CD4-positive, alpha-beta T cell treated with Interleukin-1 beta for 1 hour (primary cell): ENCODE results near the gene NEK11.
"Not testable (repeated sequence)": the region's sequence is repeated elsewhere in the genome, so short reads cannot be mapped to it uniquely, and the experiment has no call there.

Experiments used
- DNase-seq, 2 donors: peaks; one replicate each; pipeline ENCODE4 v3.0.0-alpha.2; 2020 to 2022

NEK11 gene

DNA sequence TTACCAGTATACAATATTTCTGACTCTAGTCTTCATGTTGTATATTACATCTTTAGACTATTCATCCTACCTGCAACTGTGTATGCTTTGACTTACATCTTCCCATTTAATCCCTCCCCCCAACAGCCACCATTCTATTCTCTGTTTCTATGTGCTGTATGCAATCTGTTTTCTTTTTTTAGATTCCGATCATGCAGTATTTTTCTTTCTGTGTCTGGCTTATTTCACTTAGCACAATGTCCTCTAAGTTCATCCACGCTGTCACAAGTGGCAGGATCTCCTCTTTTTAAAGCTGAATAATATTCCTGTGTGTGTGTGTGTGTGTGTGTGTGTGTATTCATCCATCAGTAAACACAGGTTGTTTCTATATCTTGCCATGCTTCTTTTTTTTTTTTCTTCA lies 288.5 kb downstream of the NEK11 start:
- DNase-seq: no peak

DNA sequence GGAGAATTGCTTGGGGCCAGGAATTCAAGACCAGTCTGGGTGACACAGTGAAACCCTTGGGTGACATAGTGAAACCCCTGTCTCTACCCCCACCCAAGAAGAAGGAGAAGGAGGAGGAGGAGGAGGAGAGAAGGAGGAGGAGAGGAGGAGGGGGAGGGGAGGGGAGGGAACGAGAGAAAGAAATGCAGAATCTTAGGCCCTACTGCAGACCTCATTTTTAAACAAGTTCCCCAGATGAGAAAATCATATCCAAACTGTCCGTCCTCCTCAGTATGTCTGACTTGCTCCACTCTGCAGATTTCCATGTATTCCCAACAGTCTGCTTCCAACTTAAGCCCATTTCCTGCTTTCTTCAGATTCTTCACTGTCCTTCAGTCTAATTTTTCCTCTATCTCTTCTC lies 291.0 kb downstream of the NEK11 start:
- DNase-seq: no peak

GRCh38 chr3:131323014-131323413 lies 296.3 kb downstream of the NEK11 start:
- no peak for DNase-seq

GRCh38 chr3:131323792-131324191 lies 297.1 kb downstream of the NEK11 start:
- no peak for DNase-seq

DNA sequence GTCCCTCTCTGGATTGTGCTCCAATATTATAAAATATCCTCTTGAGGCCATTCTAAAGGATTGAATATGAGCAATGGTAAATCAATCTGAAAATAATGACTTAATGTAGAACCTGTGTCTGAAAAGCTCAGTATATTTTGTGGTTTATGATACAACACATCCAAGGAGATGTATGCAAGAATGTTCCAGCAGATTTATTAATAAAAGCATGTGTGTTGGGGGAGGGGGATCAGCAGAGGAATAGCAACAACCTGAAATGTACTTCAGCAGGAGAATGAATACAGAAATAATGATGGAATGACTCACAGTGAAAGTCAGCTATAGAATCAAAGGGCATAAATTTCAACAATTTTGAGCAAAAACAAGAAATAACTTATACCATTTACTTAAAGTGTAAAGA lies 298.2 kb downstream of the NEK11 start:
- DNase-seq: no peak

DNA sequence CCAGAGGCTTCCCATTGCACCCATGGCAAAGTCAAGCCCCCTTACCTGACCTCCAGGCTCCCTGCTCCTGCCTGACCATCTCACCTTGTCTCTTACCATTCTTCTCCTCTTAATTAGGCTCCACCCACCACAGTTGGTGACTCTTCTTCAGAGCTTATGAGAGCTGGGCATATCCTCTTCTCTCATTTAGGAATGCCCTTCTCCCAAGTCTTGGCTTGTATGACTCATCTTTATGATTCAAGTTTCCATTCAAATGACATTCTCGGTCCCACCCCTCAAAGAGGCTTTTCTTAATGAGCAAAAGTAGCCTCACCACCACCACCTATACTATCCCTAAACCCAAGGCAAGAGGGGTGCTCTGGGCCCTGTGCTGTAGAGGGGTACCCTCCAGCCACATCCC lies 299.6 kb downstream of the NEK11 start:
- no peak for DNase-seq

- DNase-seq: no peak
Measured at GRCh38 chr3:131328721-131329120, 302.0 kb downstream of the NEK11 start.

- no peak for DNase-seq
Measured at GRCh38 chr3:131329774-131330173, 303.1 kb downstream of the NEK11 start.

GRCh38 chr3:131331456-131332085 lies 304.9 kb downstream of the NEK11 start:
- not testable (repeated sequence) for DNase-seq

DNA sequence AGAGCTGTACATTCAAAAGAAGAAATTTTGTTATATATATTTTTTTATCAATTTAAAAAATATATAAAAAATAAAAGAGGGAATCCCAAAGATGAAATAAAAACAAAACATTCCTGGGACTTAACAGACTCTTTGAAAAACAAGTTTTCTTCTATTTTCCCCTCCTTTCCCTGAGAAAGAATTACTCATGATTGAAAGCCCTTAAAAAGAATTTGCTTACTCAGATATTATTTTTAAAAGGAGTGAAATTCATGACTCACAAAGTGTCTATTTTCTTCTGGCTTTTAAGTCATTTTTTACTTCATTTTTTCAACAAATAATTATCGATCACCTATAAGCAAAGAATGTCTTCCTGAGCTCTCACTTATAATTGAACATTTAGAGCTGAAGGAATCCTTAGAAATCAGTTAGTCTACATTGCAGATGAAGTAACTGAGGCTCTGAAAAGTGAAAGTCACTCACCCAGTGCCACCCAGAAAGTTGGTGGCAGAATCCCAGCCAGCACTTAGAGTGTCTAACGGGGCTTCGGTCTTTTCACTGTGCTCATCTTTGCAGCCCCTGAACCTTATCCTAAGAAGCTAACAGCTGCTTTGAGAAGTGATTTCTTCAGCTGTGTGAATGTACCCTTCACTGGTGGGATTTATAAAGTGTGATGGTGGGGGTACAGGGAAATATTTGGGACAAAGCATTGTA lies 312.4 kb downstream of the NEK11 start:
- no peak for DNase-seq

- DNase-seq: no peak
Measured at GRCh38 chr3:131341761-131342160, 315.1 kb downstream of the NEK11 start.

DNA sequence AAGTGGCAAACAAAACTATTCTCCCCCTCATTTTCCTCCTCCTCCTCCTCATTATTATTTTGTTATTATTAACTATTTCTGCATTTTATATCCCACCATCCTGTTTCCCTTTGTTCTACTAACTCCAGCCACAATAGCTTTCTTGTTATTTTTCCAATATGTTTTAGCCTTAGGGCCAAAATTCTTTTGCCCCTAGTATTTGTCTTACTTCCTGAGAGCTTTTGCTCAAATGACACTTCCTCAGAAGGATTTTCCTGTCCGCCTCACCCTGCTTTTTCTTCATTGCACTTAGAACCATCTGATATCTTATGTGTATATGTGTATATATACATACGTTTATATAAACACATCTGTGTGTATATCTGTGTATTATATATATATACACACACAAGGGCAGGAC lies 322.2 kb downstream of the NEK11 start:
- no peak for DNase-seq

- DNase-seq: no peak
Measured at GRCh38 chr3:131349454-131349853, 322.8 kb downstream of the NEK11 start.

DNA sequence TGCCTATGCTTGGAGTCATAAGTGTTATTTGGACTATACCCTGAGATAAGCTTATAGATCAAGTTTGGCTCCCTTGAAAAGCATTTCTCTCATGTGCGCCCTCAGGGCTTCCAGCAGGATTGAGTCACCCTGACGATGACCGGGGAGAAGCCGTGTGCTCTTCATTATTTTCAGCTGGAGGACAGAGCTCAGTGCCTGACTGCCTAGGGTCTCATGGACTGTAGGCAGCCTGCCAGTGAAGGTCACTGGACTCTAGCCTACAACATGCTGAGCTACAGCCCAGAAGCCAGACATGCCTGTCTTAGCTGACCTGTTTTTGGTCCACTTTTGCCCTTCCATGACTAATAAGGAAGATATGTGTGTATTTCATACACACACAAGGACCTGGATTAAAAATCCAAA lies 323.3 kb downstream of the NEK11 start:
- no peak for DNase-seq

DNA sequence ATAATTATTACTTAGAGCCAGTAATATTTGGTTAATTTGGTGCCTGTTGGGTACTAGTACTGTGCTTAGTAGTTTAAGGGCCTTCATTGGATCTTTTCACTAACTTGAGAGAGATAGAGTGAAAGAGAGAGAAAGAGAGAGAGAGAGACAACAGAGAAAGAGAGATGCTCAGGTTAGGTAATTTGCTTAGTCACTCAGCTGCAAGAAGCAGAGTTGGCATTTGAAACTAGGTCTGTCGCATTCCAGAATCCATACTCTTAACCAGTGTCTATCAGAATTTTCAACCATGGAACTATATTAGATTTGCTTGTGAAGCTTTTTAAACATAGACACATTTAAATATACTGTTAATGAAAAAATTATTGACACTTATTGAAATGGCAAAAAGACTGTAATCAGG lies 323.8 kb downstream of the NEK11 start:
- DNase-seq: no peak

DNA sequence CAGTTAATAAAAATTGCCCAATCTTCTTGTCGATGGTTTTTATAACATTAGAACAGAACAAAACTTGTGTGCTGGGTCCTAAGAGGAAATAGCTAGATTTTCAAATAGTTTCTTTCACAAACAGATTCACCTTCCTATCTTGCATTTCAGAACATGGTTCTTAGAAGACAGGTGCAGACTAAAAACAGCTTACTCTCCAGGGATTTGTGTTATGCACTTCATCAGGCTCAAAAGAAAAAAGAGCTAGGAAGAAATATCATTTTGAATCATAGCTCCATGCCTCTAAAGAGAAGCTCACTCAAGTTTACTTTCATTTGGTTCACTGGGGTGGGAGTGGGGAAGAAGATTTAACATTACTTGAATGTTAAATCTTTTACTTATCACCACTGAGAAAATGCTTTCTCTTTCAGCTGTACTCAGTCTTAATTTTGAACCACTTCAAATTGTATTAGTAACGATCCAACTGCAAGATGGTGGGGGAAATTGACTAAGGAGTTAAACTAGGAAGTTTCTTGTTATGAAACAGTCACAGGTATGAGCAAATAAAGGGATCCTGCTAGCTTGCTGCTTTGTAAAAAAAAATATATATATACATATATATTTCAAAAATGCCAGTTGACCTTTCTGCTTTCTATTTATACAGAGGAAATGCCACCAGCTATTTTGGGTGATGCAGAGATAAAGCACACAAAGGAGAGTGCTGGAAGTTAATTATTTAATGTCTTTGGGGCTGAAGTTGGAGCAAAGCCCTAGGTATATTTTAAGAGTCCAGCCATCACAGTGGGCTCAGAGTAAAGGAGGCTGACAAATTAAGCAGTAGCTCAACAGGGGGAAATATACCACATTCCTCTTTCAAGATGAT lies 326.6 kb downstream of the NEK11 start:
- DNase-seq: no peak

DNA sequence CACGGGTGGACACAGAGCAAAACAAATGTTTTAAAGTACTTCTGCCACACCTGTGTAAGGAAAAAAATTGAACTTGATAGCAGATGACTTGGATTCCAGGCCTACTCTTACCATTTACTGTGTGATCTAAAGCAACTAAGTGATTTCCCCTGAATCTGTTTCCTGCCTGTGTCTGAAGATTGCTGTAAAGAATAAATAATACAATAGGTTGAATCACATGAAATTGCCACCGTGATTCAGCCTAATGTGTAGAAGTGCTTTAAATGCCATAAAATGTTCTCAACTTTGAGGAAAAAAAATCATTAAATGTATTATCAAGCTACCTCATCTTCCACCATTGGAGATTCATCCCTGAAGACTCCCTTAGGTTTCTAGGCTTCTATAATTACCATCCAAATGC lies 327.3 kb downstream of the NEK11 start:
- no peak for DNase-seq

- DNase-seq: no peak
Measured at GRCh38 chr3:131356006-131356595, 329.4 kb downstream of the NEK11 start.

GRCh38 chr3:131357275-131357674 lies 330.6 kb downstream of the NEK11 start:
- DNase-seq: no peak

DNA sequence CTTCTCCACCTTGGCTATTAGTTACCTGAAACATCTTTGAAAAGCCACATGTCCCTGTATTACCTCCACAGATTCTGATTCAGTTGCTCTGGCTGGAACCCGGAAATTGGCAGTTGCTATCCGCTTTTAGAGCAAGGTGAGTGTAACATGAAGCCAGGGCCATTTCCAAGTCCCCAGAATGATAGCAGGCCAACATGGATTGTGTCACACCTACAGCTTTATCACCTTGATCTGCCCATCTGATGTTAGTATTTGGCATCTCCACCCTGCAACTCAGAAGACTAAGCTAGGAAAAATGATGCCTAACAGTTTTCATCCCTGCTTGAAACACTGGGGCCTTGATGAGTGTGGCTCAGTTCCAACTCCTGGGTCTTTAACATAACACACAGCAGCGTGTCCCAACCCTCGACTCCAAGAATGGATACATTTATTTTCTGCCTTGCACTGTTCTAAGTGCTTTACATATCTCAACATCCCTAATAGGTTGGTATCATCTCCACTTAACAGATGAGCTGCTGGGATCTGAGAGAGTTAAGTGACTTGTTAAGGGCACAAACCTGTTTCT lies 333.6 kb downstream of the NEK11 start:
- DNase-seq: no peak

- peak in 1 of 2 donors; percentile 53 for DNase-seq
Measured at GRCh38 chr3:131361066-131361463, 334.4 kb downstream of the NEK11 start.

GRCh38 chr3:131361464-131362421 lies 335.1 kb downstream of the NEK11 start:
- peak; percentile 41 to 84 for DNase-seq
